GM21367 (cell line): Measurements from ENCODE around the gene PMEPA1.

Experiments used
- ATAC-seq: cut with Tn5 transposase; IDR thresholded peaks from one replicate; pipeline ENCODE4 v1.9.1; 2021; ENCODE audit not compliant: unreplicated experiment

The PMEPA1 gene

GRCh38 chr20:57695012-57695411 lies 14.8 kb downstream of the PMEPA1 start:
- ATAC-seq, result no peak

GRCh38 chr20:57694481-57694880 lies 15.3 kb downstream of the PMEPA1 start:
- ATAC-seq, result no peak

GRCh38 chr20:57693670-57694329 lies 16.0 kb downstream of the PMEPA1 start:
- no peak for ATAC-seq

GRCh38 chr20:57693002-57693582 lies 16.7 kb downstream of the PMEPA1 start:
- no peak for ATAC-seq

GRCh38 chr20:57692393-57692792 lies 17.4 kb downstream of the PMEPA1 start:
- no peak for ATAC-seq

GRCh38 chr20:57691699-57692098 lies 18.1 kb downstream of the PMEPA1 start:
- no peak for ATAC-seq

GRCh38 chr20:57690525-57690924 lies 19.3 kb downstream of the PMEPA1 start:
- no peak for ATAC-seq

GRCh38 chr20:57689745-57690481 lies 19.9 kb downstream of the PMEPA1 start:
- no peak for ATAC-seq

GRCh38 chr20:57688864-57689263 lies 21.0 kb downstream of the PMEPA1 start:
- ATAC-seq, result no peak

GRCh38 chr20:57688295-57688694 lies 21.5 kb downstream of the PMEPA1 start:
- ATAC-seq, result no peak

- no peak for ATAC-seq
These were observed 22.7 kb downstream of the PMEPA1 start for GRCh38 chr20:57686931-57687652.

- no peak for ATAC-seq
These were observed 24.6 kb downstream of the PMEPA1 start for GRCh38 chr20:57685146-57685758.

GRCh38 chr20:57684808-57685140 lies 25.0 kb downstream of the PMEPA1 start:
- ATAC-seq, result no peak

GRCh38 chr20:57683881-57684807 lies 25.7 kb downstream of the PMEPA1 start:
- no peak for ATAC-seq

- ATAC-seq, result no peak
These were observed 26.5 kb downstream of the PMEPA1 start for GRCh38 chr20:57683287-57683686.

GRCh38 chr20:57682184-57683101 lies 27.4 kb downstream of the PMEPA1 start:
- ATAC-seq, result peak; percentile 34

GRCh38 chr20:57680934-57681914 lies 28.6 kb downstream of the PMEPA1 start:
- ATAC-seq, result no peak

- peak; percentile 48 for ATAC-seq
These were observed 29.6 kb downstream of the PMEPA1 start for GRCh38 chr20:57680131-57680716.
